ENCODE data around the gene CHERP.
"Not testable (repeated sequence)": the region's sequence is repeated elsewhere in the genome, so short reads cannot be mapped to it uniquely, and the experiment has no call there.

CHERP gene

GRCh38 chr19:16497042-16497441, 45.2 kb downstream of the CHERP start:
- FAIRE-seq, result no peak
- no peak for DNase-seq (ENCODE audit: extremely low spot score, insufficient read length, low read depth)

GRCh38 chr19:16496613-16496983, 45.6 kb downstream of the CHERP start:
- DNase-seq (ENCODE audit: extremely low spot score, insufficient read length, low read depth), result no peak
- no peak for FAIRE-seq

GRCh38 chr19:16495982-16496612, 46.1 kb downstream of the CHERP start, which contains the start of the genes C19orf44 and CALR3:
TSS of gene C19orf44 (plus strand) at chr19:16496394. CDS start at chr19:16500793, 4,399 bp downstream.
TSS of gene CALR3 (minus strand) at chr19:16496167. CDS start at chr19:16496129, 38 bp downstream.
- DNase-seq (ENCODE audit: extremely low spot score, insufficient read length, low read depth) (peak; percentile 95), FAIRE-seq (peak; percentile 95)

- not testable (repeated sequence) for FAIRE-seq; DNase-seq (ENCODE audit: extremely low spot score, insufficient read length, low read depth)
Measured at GRCh38 chr19:16486476-16486875, 55.8 kb downstream of the CHERP start.

- no peak for FAIRE-seq
- DNase-seq (ENCODE audit: extremely low spot score, insufficient read length, low read depth), result no peak
Measured at GRCh38 chr19:16482745-16483144, 59.5 kb downstream of the CHERP start.

- DNase-seq (ENCODE audit: extremely low spot score, insufficient read length, low read depth), result no peak
- no peak for FAIRE-seq
Measured at GRCh38 chr19:16477311-16477710, 64.9 kb downstream of the CHERP start.

GRCh38 chr19:16476401-16476800, 65.8 kb downstream of the CHERP start:
- no peak for DNase-seq (ENCODE audit: extremely low spot score, insufficient read length, low read depth)

GRCh38 chr19:16473875-16474392, 68.3 kb downstream of the CHERP start:
- no peak for FAIRE-seq
- DNase-seq (ENCODE audit: extremely low spot score, insufficient read length, low read depth), result no peak

More at GRCh38 chr19:16476401-16476800, 65.8 kb downstream of the CHERP start:
- FAIRE-seq, result no peak

- FAIRE-seq (no peak), DNase-seq (ENCODE audit: extremely low spot score, insufficient read length, low read depth) (no peak)
Measured at GRCh38 chr19:16472992-16473391, 69.2 kb downstream of the CHERP start.

GRCh38 chr19:16472559-16472899, 69.7 kb downstream of the CHERP start:
- not testable (repeated sequence) for FAIRE-seq; DNase-seq (ENCODE audit: extremely low spot score, insufficient read length, low read depth)

- FAIRE-seq, result no peak
- DNase-seq (ENCODE audit: extremely low spot score, insufficient read length, low read depth), result no peak
Measured at GRCh38 chr19:16470911-16471811, 71.1 kb downstream of the CHERP start.

GRCh38 chr19:16470541-16470910, 71.7 kb downstream of the CHERP start:
- FAIRE-seq (no peak), DNase-seq (ENCODE audit: extremely low spot score, insufficient read length, low read depth) (no peak)
